ENCODE measurements around the gene LDB2.
"Not testable (repeated sequence)": the region's sequence is repeated elsewhere in the genome, so short reads cannot be mapped to it uniquely, and the experiment has no call there.

LDB2 gene

GRCh38 chr4:16671741-16672140 is 226.7 kb downstream of the LDB2 start:
- DNase-seq = no peak

- no peak for DNase-seq
These were observed 227.7 kb downstream of the LDB2 start for GRCh38 chr4:16670727-16671126.

- DNase-seq = no peak
These were observed 229.4 kb downstream of the LDB2 start for GRCh38 chr4:16669036-16669435.

GRCh38 chr4:16668488-16668887 is 230.0 kb downstream of the LDB2 start:
- DNase-seq = no peak

GRCh38 chr4:16667464-16667863 is 231.0 kb downstream of the LDB2 start:
- no peak for DNase-seq

- DNase-seq = no peak
These were observed 232.4 kb downstream of the LDB2 start for GRCh38 chr4:16665942-16666551.

GRCh38 chr4:16663732-16664131 is 234.7 kb downstream of the LDB2 start:
- no peak for DNase-seq

GRCh38 chr4:16663307-16663706 is 235.1 kb downstream of the LDB2 start:
- DNase-seq = no peak

GRCh38 chr4:16661813-16662212 is 236.6 kb downstream of the LDB2 start:
- no peak for DNase-seq

- no peak for DNase-seq
These were observed 237.8 kb downstream of the LDB2 start for GRCh38 chr4:16660656-16661055.

GRCh38 chr4:16659694-16660093 is 238.8 kb downstream of the LDB2 start:
- no peak for DNase-seq

GRCh38 chr4:16659079-16659478 is 239.4 kb downstream of the LDB2 start:
- DNase-seq = peak; percentile 30

GRCh38 chr4:16658183-16658582 is 240.3 kb downstream of the LDB2 start:
- no peak for DNase-seq

- no peak for DNase-seq
These were observed 243.3 kb downstream of the LDB2 start for GRCh38 chr4:16655111-16655510.

GRCh38 chr4:16652732-16653305 is 245.6 kb downstream of the LDB2 start:
- no peak for DNase-seq

- no peak for DNase-seq
These were observed 252.0 kb downstream of the LDB2 start for GRCh38 chr4:16646459-16646858.

GRCh38 chr4:16643893-16644292 is 254.6 kb downstream of the LDB2 start:
- no peak for DNase-seq

GRCh38 chr4:16642897-16643296 is 255.5 kb downstream of the LDB2 start:
- no peak for DNase-seq

GRCh38 chr4:16641971-16642370 is 256.5 kb downstream of the LDB2 start:
- no peak for DNase-seq

GRCh38 chr4:16636912-16637630 is 261.4 kb downstream of the LDB2 start:
- DNase-seq = no peak

- no peak for DNase-seq
These were observed 262.1 kb downstream of the LDB2 start for GRCh38 chr4:16636304-16636703.

GRCh38 chr4:16629274-16629673 is 269.2 kb downstream of the LDB2 start:
- DNase-seq = not testable (repeated sequence)

GRCh38 chr4:16628835-16629234 is 269.6 kb downstream of the LDB2 start:
- DNase-seq = not testable (repeated sequence)

GRCh38 chr4:16627999-16628398 is 270.4 kb downstream of the LDB2 start:
- DNase-seq = no peak
